GM04503 (cell line): ENCODE measurements around the gene TBC1D14.
"Not testable (repeated sequence)": the region's sequence is repeated elsewhere in the genome, so short reads cannot be mapped to it uniquely, and the experiment has no call there.

Source experiments
- DNase-seq: peaks from one replicate; pipeline ENCODE4 v3.0.0-alpha.2; 2012; ENCODE audit warnings: low read depth

The TBC1D14 gene

GRCh38 chr4:6910340-6910959, 824 bp downstream of the TBC1D14 start:
- DNase-seq: no peak

- no peak for DNase-seq
These were observed 1.6 kb downstream of the TBC1D14 start for GRCh38 chr4:6910960-6911874.

- DNase-seq: not testable (repeated sequence)
These were observed 2.3 kb downstream of the TBC1D14 start for GRCh38 chr4:6911917-6912316.

- DNase-seq: no peak
These were observed 2.8 kb downstream of the TBC1D14 start for GRCh38 chr4:6912441-6912840.

- no peak for DNase-seq
These were observed 3.8 kb downstream of the TBC1D14 start for GRCh38 chr4:6913350-6913905.

GRCh38 chr4:6914448-6914847, 4.8 kb downstream of the TBC1D14 start:
- no peak for DNase-seq

- DNase-seq: no peak
These were observed 5.7 kb downstream of the TBC1D14 start for GRCh38 chr4:6915041-6916005.

GRCh38 chr4:6916069-6916586, 6.5 kb downstream of the TBC1D14 start:
- no peak for DNase-seq

GRCh38 chr4:6916587-6917460, 7.2 kb downstream of the TBC1D14 start:
- no peak for DNase-seq

- no peak for DNase-seq
These were observed 8.0 kb downstream of the TBC1D14 start for GRCh38 chr4:6917461-6918271.

- DNase-seq: no peak
These were observed 8.7 kb downstream of the TBC1D14 start for GRCh38 chr4:6918338-6918737.

- DNase-seq: no peak
These were observed 10.5 kb downstream of the TBC1D14 start for GRCh38 chr4:6920171-6920570.

- no peak for DNase-seq
These were observed 13.9 kb downstream of the TBC1D14 start for GRCh38 chr4:6923507-6923906.

GRCh38 chr4:6924361-6924779, 14.7 kb downstream of the TBC1D14 start:
- no peak for DNase-seq

GRCh38 chr4:6925357-6925836, 15.8 kb downstream of the TBC1D14 start:
- DNase-seq: no peak

- no peak for DNase-seq
These were observed 16.5 kb downstream of the TBC1D14 start for GRCh38 chr4:6926081-6926480.

GRCh38 chr4:6926681-6927478, 17.3 kb downstream of the TBC1D14 start:
- DNase-seq: no peak

- DNase-seq: no peak
These were observed 18.5 kb downstream of the TBC1D14 start for GRCh38 chr4:6928081-6928480.

GRCh38 chr4:6929339-6929811, 19.7 kb downstream of the TBC1D14 start:
- no peak for DNase-seq
